Liver (tissue), 3 donors: ENCODE data around the gene INSYN2B.

Experiments
- FOXA1 ChIP-seq: IDR thresholded peaks from 2 replicates; pipeline ENCODE4 v1.6.1; 2016; ENCODE audit warnings: antibody characterized with exemption
- HNF4A ChIP-seq, 2 donors: conservative IDR thresholded peaks; 2 replicates each; pipeline ENCODE4 v1.6.1; 2016; ENCODE audit warnings: antibody characterized with exemption in 2 of 2, mild to moderate bottlenecking in 2 of 2
- JUND ChIP-seq, 2 donors: IDR thresholded peaks; 2 replicates each; pipeline ENCODE4 v1.6.1; 2016; ENCODE audit warnings: antibody characterized with exemption in 2 of 2
- NR2F2 ChIP-seq: IDR thresholded peaks from 2 replicates; pipeline ENCODE4 v1.6.1; 2016; ENCODE audit warnings: antibody characterized with exemption
- RAD21 ChIP-seq, 2 donors: IDR thresholded peaks; 2 replicates each; pipeline ENCODE4 v1.6.1; 2016; ENCODE audit warnings: antibody characterized with exemption in 2 of 2, mild to moderate bottlenecking in 2 of 2
- TAF1 ChIP-seq: conservative IDR thresholded peaks from 2 replicates; pipeline ENCODE4 v1.6.1; 2016; ENCODE audit warnings: antibody characterized with exemption, mild to moderate bottlenecking
- YY1 ChIP-seq: IDR thresholded peaks from 2 replicates; pipeline ENCODE4 v1.6.1; 2016; ENCODE audit warnings: antibody characterized with exemption, mild to moderate bottlenecking
- TF ChIP-seq, protein P1 (sequence below): fragments of 150-350 bp; IDR thresholded peaks from 2 replicates; pipeline ENCODE4 v1.5.1; 2017; ENCODE audit warnings: improper control_type of control experiment, low read depth, low read length; ENCODE audit not compliant: missing input control
- TF ChIP-seq, protein P2 (sequence below): IDR thresholded peaks from 2 replicates; pipeline ENCODE4 v1.6.1; 2016; ENCODE audit warnings: antibody characterized with exemption
- TF ChIP-seq, protein P3 (sequence below): IDR thresholded peaks from 2 replicates; pipeline ENCODE4 v1.6.1; 2016; ENCODE audit warnings: antibody characterized with exemption, mild to moderate bottlenecking
- donor health status: healthy.
- donor health status: healthy.

DNA sequence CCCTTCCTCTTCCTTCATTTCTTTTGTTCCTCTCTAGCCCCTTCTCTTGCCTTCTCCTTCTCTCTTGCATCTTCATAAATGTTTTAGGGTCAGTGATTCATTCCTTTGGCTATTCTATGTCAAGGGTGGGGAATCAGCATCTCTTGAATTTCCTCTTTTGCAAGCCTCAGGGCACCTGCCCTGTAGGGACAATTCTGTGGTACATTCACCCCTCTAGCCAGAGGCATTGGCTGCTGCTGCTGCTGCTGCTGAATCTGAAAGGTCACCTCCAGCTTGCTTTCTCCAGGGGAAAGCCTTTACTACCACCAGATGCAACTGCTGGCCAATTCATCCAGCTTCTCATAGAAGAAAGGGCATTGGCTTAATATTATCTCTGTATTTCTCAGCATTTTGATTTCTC lies 87.3 kb downstream of the INSYN2B start:
- TF ChIP-seq FOXA1, result no peak
- TF ChIP-seq, protein P1, sequence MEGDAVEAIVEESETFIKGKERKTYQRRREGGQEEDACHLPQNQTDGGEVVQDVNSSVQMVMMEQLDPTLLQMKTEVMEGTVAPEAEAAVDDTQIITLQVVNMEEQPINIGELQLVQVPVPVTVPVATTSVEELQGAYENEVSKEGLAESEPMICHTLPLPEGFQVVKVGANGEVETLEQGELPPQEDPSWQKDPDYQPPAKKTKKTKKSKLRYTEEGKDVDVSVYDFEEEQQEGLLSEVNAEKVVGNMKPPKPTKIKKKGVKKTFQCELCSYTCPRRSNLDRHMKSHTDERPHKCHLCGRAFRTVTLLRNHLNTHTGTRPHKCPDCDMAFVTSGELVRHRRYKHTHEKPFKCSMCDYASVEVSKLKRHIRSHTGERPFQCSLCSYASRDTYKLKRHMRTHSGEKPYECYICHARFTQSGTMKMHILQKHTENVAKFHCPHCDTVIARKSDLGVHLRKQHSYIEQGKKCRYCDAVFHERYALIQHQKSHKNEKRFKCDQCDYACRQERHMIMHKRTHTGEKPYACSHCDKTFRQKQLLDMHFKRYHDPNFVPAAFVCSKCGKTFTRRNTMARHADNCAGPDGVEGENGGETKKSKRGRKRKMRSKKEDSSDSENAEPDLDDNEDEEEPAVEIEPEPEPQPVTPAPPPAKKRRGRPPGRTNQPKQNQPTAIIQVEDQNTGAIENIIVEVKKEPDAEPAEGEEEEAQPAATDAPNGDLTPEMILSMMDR, result no peak
- TF ChIP-seq NR2F2, result no peak
- no peak for TF ChIP-seq TAF1
- TF ChIP-seq, protein P2, sequence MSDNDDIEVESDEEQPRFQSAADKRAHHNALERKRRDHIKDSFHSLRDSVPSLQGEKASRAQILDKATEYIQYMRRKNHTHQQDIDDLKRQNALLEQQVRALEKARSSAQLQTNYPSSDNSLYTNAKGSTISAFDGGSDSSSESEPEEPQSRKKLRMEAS, result no peak
- TF ChIP-seq, protein P3, sequence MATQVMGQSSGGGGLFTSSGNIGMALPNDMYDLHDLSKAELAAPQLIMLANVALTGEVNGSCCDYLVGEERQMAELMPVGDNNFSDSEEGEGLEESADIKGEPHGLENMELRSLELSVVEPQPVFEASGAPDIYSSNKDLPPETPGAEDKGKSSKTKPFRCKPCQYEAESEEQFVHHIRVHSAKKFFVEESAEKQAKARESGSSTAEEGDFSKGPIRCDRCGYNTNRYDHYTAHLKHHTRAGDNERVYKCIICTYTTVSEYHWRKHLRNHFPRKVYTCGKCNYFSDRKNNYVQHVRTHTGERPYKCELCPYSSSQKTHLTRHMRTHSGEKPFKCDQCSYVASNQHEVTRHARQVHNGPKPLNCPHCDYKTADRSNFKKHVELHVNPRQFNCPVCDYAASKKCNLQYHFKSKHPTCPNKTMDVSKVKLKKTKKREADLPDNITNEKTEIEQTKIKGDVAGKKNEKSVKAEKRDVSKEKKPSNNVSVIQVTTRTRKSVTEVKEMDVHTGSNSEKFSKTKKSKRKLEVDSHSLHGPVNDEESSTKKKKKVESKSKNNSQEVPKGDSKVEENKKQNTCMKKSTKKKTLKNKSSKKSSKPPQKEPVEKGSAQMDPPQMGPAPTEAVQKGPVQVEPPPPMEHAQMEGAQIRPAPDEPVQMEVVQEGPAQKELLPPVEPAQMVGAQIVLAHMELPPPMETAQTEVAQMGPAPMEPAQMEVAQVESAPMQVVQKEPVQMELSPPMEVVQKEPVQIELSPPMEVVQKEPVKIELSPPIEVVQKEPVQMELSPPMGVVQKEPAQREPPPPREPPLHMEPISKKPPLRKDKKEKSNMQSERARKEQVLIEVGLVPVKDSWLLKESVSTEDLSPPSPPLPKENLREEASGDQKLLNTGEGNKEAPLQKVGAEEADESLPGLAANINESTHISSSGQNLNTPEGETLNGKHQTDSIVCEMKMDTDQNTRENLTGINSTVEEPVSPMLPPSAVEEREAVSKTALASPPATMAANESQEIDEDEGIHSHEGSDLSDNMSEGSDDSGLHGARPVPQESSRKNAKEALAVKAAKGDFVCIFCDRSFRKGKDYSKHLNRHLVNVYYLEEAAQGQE, result no peak
- no peak for TF ChIP-seq RAD21 (IDR thresholded peaks at IDR 0.05)
- TF ChIP-seq HNF4A (conservative IDR thresholded peaks at IDR 0.05), result no peak
- no peak for TF ChIP-seq JUND (IDR thresholded peaks at IDR 0.05)
- no peak for TF ChIP-seq YY1
